Thymus (tissue), 11 donors: Measurements from ENCODE around the gene SLC1A3. TPM values are rescaled to one million over a fixed set of nuclear protein-coding genes. Genes with fewer than 3 reads are reported as not detected.
A peak's percentile ranks its signal among the peaks of the same experiment; 100 is the strongest.

ENCODE experiments used
- DNase-seq, 9 donors: peaks; one replicate each; pipeline ENCODE4 v3.0.0-alpha.2; 2013; ENCODE audit warnings: low spot score in 9 of 9, low read depth in 6 of 9, missing footprints in 1 of 9
- H3K27ac ChIP-seq, 2 donors: one replicate each; pipeline ENCODE4 v1.5.1; 2013; ENCODE audit warnings: control low read depth in 1 of 2, low read depth in 1 of 2, low read length in 1 of 2, mild to moderate bottlenecking in 1 of 2, moderate library complexity in 1 of 2
- H3K27me3 ChIP-seq, 2 donors: one replicate each; pipeline ENCODE4 v1.5.1; 2013; ENCODE audit warnings: low read length in 1 of 2; ENCODE audit not compliant: control insufficient read depth in 2 of 2, insufficient read depth in 1 of 2
- H3K36me3 ChIP-seq, 2 donors: one replicate each; pipeline ENCODE4 v1.5.1; 2013; ENCODE audit warnings: low read length in 1 of 2, mild to moderate bottlenecking in 1 of 2, moderate library complexity in 1 of 2; ENCODE audit not compliant: control insufficient read depth in 2 of 2, insufficient read depth in 2 of 2
- H3K4me1 ChIP-seq, 2 donors: one replicate each; pipeline ENCODE4 v1.5.1; 2013; ENCODE audit warnings: low read length in 2 of 2; ENCODE audit not compliant: control insufficient read depth in 2 of 2, insufficient read depth in 2 of 2
- H3K4me3 ChIP-seq, 2 donors: one replicate each; pipeline ENCODE4 v1.5.1; 2013; ENCODE audit warnings: low read length in 2 of 2, control low read depth in 1 of 2, mild to moderate bottlenecking in 1 of 2
- H3K9me3 ChIP-seq, 2 donors: one replicate each; pipeline ENCODE4 v1.5.1; 2013; ENCODE audit warnings: low read length in 1 of 2, mild to moderate bottlenecking in 1 of 2; ENCODE audit not compliant: control insufficient read depth in 2 of 2, insufficient read depth in 1 of 2
- WGBS: extraction: QIAGEN DNeasy Blood & Tissue Kit; methylation state at CpG from one replicate; pipeline ENCODE4 v1.1.7; 2013; 5-methylcytosine and 5-hydroxymethylcytosine counted together
- polyA plus RNA-seq: library from polyadenylated mRNA; stranded (reverse); fragments of 200-250 nt; gene quantifications from one replicate; pipeline ENCODE4 v1.2.3, GENCODE V29; 2013
- total RNA-seq: library from RNA; stranded (reverse); fragments of 120-200 nt; gene quantifications from one replicate; pipeline ENCODE4 v1.2.4, GENCODE V29; 2013
- donor health status: healthy.

SLC1A3 gene
- total and polyA plus RNA-seq, 2 donors: 2.6 to 11.8 TPM

DNA sequence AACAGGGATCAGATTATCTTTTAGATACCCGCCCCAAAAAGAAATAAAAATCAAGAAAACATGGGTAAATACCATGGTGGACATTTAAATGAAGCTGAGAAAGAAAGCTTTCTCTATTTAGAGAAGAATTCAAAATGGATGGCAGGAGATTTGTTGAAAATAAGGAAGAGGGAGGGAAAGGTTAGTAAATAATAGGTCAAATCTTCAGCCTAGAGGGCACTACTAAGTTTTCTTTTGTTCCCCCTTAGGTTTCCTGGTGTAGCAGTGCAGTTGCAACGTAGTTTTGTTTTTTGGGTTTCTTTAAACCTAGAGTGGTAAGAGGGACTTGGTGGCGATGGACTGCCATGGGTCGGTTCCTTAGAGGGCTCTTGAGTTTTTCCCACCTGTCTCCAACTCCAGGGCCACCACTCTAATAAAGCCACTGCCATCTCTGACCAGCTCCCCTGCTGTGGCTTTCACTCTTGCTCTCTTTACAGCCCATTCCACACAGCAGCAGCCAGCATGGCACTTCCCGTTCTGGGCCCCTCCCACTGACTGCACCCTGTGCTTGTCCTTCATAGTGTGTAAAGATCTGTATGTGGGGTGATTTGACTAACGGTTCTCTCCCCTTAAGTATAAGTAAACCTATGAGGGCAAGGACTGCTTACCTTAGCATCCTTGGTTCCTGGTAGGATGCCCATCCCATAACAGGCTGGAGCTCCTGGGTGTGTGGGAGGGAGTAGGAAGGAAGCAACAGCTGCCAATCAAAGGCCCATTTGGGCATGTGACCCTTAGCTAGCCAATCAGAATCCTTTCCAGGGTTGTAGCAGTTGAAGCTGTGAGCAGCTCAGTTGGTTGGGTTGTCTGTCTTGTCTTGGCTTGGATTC is 118.3 kb downstream of the SLC1A3 start:
- Histone ChIP-seq H3K4me3 (peak overlapping the region; percentile 11 to 25), H3K9me3 (peaks cover 1 to 3% of the 10 kb centered on the region in 2 donors), H3K4me1 (peaks cover 0 to 9% of the 10 kb centered on the region in 2 donors), H3K36me3 (no peaks in the 10 kb centered on the region), H3K27ac (peak overlapping the region in 1 of 2 donors; percentile 49), H3K27me3 (no peaks in the 10 kb centered on the region)
- WGBS: 40% methylated on average over 6 of the region's 6 CpGs
- DNase-seq: peak in 3 of 9 donors; percentile 20 to 65 (median 25)

DNA sequence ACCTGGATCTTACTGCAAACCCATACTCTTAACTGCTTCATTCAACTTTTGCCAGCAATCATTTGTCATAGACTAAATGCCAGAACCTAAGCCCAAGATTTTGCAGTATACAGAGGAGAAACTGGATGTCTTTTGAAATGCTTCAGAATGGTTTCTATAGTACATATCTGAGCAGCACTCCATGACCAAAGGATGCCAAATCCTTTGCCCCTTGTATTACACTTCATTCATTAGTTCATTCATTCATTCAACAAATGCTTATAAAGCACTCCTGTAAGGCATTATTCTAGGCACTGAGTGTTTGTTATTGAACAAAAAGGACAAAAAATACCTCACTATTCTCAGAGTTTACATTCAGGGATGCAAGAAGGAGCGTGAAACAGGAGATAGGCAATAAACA is 119.9 kb downstream of the SLC1A3 start:
- Histone ChIP-seq H3K27ac (no peak overlapping the region), H3K27me3 (no peaks in the 10 kb centered on the region), H3K4me3 (no peak overlapping the region), H3K9me3 (peaks cover 1 to 3% of the 10 kb centered on the region in 2 donors), H3K4me1 (peaks cover 0 to 9% of the 10 kb centered on the region in 2 donors), H3K36me3 (no peaks in the 10 kb centered on the region)
- 100% methylated on average over 1 of the region's 1 CpG for WGBS
- no peak for DNase-seq

DNA sequence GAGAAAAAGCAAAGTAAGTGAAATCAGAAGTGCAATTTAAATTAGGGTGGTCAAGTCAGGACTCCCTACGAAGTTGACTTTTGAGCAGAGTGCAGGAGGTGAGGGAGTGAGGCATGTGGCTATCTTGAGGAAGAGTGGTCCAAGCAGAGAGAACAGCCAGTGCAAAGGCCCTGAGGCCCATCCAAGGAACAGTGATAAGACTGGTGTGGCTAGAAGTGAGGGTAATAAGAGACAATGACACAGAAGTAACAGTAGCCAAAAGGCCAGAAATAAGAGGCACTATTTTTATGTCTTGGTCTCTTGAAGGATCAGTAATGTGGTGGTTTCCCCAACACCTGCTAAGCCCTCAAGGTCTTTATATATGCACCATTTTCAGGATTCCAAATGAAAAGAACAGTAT is 120.4 kb downstream of the SLC1A3 start:
- Histone ChIP-seq H3K27me3 (no peaks in the 10 kb centered on the region), H3K4me1 (peaks cover 0 to 9% of the 10 kb centered on the region in 2 donors), H3K4me3 (no peak overlapping the region), H3K27ac (no peak overlapping the region), H3K36me3 (no peaks in the 10 kb centered on the region), H3K9me3 (peaks cover 1 to 3% of the 10 kb centered on the region in 2 donors)
- 100% methylated on average over 1 of the region's 1 CpG for WGBS
- DNase-seq: no peak

DNA sequence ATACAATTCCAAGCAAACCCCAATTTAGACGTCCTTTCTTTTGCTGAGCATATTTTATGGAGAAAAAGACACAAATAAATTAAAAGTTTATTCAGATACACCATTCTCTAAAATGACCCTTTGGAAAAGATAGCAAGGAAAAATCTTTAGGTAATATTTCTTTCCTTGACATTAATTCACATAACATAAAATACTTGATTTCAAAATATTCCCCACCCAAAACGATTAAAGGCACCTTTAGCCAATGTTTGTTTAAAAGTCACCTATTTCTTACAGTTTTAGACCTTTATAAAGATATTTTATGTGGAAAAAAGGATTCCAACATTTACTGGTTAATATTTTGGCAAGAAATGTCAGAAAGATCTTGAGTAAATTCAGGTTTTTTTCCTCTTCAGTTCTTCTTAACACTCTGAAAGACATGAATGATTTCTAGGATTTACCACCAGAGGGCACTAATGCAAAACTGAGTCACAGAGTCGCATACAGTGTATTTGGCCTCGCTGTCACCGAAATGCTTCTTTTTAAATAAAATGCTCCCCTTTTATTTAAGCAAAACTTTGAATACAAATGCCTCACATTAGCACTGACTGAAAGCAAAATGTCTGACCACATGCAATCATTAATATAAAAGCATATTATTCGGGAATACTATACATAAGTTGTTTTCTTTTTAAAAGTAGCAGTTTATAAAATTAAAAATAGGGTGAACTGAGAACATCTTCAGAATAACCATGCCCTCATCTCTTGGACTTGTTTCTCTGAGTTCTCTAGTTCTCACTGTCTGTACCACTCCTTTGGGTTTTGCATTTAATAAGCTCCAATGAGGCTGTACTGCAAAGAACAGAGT is 122.5 kb downstream of the SLC1A3 start:
- no peak overlapping the region for H3K27ac ChIP-seq
- peaks cover 0 to 6% of the 10 kb centered on the region in 2 donors for H3K4me1 ChIP-seq
- H3K4me3 ChIP-seq: no peak overlapping the region
- no peaks in the 10 kb centered on the region for H3K36me3 ChIP-seq
- no peaks in the 10 kb centered on the region for H3K27me3 ChIP-seq
- H3K9me3 ChIP-seq: peaks cover 1 to 3% of the 10 kb centered on the region in 2 donors
- DNase-seq: peak in 5 of 9 donors; percentile 47 to 87 (median 65)
- 49% methylated on average over 6 of the region's 6 CpGs for WGBS

DNA sequence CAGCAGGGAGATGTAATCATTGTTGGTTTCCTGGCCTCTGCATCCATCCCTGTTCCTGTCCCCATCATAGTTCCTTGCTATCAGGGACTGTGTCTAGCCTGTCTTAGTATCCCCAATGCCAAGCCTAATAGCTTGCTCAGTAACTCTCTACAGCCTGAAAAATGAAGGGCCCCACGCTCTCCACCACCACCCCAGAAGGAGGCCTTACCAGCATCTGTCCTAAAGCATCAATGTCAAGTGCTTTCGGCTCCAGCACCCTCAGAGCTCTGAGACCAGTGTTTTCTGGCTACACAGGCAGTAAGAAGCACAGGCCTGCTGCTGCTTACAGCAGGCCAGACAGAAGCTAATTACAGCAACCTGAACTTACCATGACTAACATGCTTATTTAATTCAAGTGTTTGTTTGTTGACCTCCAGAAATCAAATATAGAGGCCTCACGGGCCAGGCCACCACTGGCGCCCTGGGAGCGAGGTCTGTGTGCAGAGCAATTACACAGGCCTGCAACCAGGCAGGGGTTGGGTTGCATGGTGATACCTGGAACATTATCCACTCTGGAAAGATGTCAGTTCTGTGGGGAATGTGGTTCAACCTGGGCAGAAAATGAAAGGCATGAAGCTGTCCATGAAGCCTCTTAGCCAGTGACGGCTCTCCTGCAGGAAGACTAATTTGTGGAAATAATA is 124.3 kb downstream of the SLC1A3 start:
- H3K36me3 ChIP-seq: no peaks in the 10 kb centered on the region
- WGBS: 97% methylated on average over 6 of the region's 6 CpGs
- DNase-seq: no peak
- H3K27me3 ChIP-seq: no peaks in the 10 kb centered on the region
- H3K4me1 ChIP-seq: no peaks in the 10 kb centered on the region
- no peaks in the 10 kb centered on the region for H3K9me3 ChIP-seq
- no peak overlapping the region for H3K27ac ChIP-seq
- H3K4me3 ChIP-seq: no peak overlapping the region

DNA sequence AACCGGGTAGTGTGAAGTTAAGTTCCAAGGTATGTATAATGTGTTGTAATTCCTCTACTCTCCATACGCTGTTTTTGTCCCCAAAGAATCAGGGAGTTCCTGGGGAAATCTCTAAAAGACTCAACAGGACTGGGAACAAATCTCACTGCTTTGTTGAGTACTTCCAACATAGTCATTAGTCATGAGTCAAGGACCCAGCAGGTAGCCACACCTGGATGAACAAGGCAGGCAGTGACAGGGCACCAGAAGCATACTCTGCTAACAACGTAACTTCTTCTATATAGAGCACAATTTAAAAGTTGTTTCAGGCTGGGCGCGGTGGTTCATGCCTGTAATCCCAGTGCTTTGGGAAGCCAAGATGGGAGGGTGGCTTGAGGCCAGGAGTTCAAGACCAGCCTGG is 126.8 kb downstream of the SLC1A3 start:
- Histone ChIP-seq H3K27ac (no peak overlapping the region), H3K4me3 (no peak overlapping the region), H3K36me3 (no peaks in the 10 kb centered on the region), H3K27me3 (no peaks in the 10 kb centered on the region), H3K9me3 (no peaks in the 10 kb centered on the region), H3K4me1 (no peaks in the 10 kb centered on the region)
- WGBS: 93% methylated on average over 5 of the region's 5 CpGs
- DNase-seq: no peak

DNA sequence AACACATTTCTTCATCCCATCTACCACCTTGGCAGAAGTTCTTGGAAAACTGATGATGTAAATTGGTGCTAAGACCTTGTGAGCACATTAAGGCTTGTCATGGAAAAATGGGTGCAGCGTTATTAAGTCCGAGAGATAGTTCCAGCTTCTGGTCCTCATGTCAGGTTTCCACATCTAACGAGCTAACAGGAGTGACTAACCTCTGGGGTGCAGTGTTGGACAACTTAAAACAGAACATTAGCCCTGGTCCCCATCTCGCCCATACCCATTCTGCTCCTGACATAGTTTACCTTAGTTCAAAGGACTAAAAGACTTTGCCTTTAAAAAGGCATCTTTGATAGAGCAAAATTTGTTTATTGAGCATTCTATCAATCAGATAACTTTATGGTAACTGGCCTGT is 128.0 kb downstream of the SLC1A3 start:
- Histone ChIP-seq H3K27me3 (no peaks in the 10 kb centered on the region), H3K36me3 (no peaks in the 10 kb centered on the region), H3K27ac (no peak overlapping the region), H3K4me1 (no peaks in the 10 kb centered on the region), H3K9me3 (no peaks in the 10 kb centered on the region), H3K4me3 (no peak overlapping the region)
- 75% methylated on average over 4 of the region's 4 CpGs for WGBS
- peak in 1 of 9 donors; percentile 23 for DNase-seq

DNA sequence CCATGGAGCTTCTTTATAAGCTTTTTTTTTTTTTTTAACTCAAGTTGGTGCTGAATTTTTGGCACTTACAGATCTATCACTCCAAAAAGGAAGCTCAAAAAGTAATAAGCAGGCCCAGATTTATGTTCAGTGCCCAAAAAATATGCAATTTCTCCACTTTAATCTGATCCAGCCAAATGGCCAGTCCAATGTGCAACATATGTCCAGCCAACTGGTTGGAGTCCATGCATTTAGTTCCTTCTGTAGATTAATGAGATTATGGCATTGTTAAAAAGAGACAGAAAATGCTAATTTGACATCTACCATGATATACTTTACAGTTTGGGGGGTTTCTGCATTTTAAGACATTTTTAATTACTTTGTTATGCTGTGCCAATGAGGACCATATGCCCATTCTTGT is 129.5 kb downstream of the SLC1A3 start:
- Histone ChIP-seq H3K27me3 (no peaks in the 10 kb centered on the region), H3K27ac (no peak overlapping the region), H3K36me3 (no peaks in the 10 kb centered on the region), H3K4me3 (no peak overlapping the region), H3K9me3 (no peaks in the 10 kb centered on the region), H3K4me1 (no peaks in the 10 kb centered on the region)
- no peak for DNase-seq
